ENCODE data around the gene CDH13. TPM values are rescaled to one million over a fixed set of nuclear protein-coding genes. Genes with fewer than 3 reads are reported as not detected.

Gene CDH13
- total and polyA plus RNA-seq, 12 donors: 0.86 to 30.6 (median 2.4) TPM

DNA sequence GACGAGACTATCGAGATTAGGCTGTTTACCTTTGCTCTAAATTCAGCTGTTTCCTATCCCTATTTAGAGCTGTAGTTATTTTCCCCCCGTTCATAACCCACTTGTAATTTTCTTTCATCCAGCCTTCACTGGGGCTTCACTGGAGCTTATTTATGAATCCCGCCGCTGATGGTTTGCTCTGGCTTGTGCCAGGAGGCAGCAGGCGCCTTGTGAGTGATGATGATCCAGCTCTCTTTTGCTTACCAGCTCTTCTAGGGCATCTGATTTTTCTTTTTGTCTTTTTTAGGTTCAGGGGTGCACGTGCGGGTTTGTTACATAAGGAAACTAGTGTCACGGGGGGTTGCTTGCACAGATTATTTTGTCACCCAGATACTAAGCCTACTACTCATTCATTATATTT, 37.4 kb upstream of the CDH13 start:
- Histone ChIP-seq H3K4me1 (replicated peaks in 1 of 2) (no peaks in the 10 kb centered on the region), H3K9me3 (replicated peaks in 1 of 3) (no peaks in the 10 kb centered on the region), H3K36me3 (replicated peaks in 1 of 2) (no peaks in the 10 kb centered on the region), H3K27ac (no peak overlapping the region), H3K4me3 (no peak overlapping the region), H3K27me3 (no peaks in the 10 kb centered on the region)
- WGBS, 4 donors: 79 to 84% (median 83%) methylated on average over 9 of the region's 9 CpGs
- DNase-seq: no peak
- TF ChIP-seq POLR2A (IDR thresholded peaks at IDR 0.05): no peak
- TF ChIP-seq, protein P1, sequence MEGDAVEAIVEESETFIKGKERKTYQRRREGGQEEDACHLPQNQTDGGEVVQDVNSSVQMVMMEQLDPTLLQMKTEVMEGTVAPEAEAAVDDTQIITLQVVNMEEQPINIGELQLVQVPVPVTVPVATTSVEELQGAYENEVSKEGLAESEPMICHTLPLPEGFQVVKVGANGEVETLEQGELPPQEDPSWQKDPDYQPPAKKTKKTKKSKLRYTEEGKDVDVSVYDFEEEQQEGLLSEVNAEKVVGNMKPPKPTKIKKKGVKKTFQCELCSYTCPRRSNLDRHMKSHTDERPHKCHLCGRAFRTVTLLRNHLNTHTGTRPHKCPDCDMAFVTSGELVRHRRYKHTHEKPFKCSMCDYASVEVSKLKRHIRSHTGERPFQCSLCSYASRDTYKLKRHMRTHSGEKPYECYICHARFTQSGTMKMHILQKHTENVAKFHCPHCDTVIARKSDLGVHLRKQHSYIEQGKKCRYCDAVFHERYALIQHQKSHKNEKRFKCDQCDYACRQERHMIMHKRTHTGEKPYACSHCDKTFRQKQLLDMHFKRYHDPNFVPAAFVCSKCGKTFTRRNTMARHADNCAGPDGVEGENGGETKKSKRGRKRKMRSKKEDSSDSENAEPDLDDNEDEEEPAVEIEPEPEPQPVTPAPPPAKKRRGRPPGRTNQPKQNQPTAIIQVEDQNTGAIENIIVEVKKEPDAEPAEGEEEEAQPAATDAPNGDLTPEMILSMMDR (IDR thresholded peaks at IDR 0.05): no peak
- intact Hi-C loops (cut with DNase I): no loop called here

GRCh38 chr16:82594114-82594513, 32.7 kb upstream of the CDH13 start:
- Histone ChIP-seq H3K27ac (no peak overlapping the region), H3K36me3 (replicated peaks in 1 of 2) (no peaks in the 10 kb centered on the region), H3K4me3 (no peak overlapping the region), H3K9me3 (replicated peaks in 1 of 3) (no peaks in the 10 kb centered on the region), H3K27me3 (no peaks in the 10 kb centered on the region), H3K4me1 (replicated peaks in 1 of 2) (no peaks in the 10 kb centered on the region)
- 62 to 81% (median 80%) methylated on average over 4 of the region's 4 CpGs for WGBS, 4 donors
- intact Hi-C loops (cut with DNase I): no loop called here
- DNase-seq: no peak
- TF ChIP-seq POLR2A (IDR thresholded peaks at IDR 0.05): no peak
- TF ChIP-seq, protein P1 (IDR thresholded peaks at IDR 0.05): no peak

DNA sequence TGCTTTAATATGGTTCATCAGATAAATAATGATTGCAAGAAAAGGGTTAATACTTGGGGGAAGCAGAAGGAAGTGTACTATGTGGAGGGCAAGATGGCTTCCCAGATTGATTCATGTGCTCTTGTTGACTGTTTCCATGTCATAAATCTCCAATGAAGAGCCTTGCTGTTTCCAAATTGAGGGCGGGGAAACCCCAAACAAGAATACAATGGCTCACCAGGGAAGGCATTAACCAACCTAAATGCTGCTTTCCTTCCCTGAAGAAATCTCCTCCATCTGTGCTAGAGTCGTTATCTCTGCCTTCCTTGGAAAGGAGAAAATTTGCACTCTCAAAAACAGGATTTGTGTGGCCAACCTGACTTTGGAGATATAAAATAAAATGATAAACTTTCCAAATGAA, 28.0 kb upstream of the CDH13 start:
- DNase-seq: no peak
- intact Hi-C loops (cut with DNase I): no loop called here

DNA sequence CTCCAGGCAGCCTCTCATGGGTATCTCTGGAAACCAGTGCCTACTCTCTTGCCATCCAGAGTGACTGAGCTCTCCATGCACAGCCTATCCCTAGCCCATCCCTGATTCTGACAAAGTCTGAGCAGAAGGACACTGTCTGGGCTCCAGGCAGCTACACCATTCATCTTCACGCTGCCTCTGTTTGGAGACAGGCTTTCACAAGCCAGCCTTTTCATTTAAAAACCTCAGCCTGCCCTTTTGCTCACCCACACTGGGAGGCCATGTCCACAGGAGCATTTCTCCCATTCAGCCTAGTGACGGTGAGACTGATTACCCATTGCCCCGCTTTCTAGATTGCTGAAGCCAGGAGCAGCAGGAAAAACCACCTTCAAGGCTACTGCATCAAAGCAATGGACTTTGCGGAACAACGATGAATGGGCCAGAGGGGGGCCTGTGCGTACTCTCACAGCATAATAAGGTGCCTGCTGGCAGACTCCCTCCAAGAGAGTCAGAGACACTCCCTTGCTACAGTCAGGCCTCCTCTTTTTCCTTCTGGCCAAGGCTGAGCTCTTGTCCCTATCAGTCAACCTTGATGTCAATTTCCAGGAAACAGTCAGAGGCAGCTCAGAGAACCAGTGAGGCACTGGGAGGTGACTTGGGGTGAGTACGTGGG, 24.7 kb upstream of the CDH13 start:
- no peak overlapping the region for H3K27ac ChIP-seq
- H3K36me3 ChIP-seq (replicated peaks in 1 of 2): no peaks in the 10 kb centered on the region
- H3K27me3 ChIP-seq: no peaks in the 10 kb centered on the region
- TF ChIP-seq, protein P1 (IDR thresholded peaks at IDR 0.05): no peak
- TF ChIP-seq POLR2A (IDR thresholded peaks at IDR 0.05): no peak
- no peaks in the 10 kb centered on the region for H3K9me3 ChIP-seq (replicated peaks in 1 of 3)
- no peaks in the 10 kb centered on the region for H3K4me1 ChIP-seq (replicated peaks in 1 of 2)
- DNase-seq: no peak
- 60 to 72% (median 66%) methylated on average over 7 of the region's 7 CpGs for WGBS, 4 donors
- no peak overlapping the region for H3K4me3 ChIP-seq
- intact Hi-C loops (cut with DNase I): no loop called here

More for the DNA sequence above, 28.0 kb upstream of the CDH13 start:
- Histone ChIP-seq H3K36me3 (replicated peaks in 1 of 2) (no peaks in the 10 kb centered on the region), H3K4me3 (no peak overlapping the region), H3K27me3 (no peaks in the 10 kb centered on the region), H3K27ac (no peak overlapping the region), H3K9me3 (replicated peaks in 1 of 3) (no peaks in the 10 kb centered on the region), H3K4me1 (replicated peaks in 1 of 2) (no peaks in the 10 kb centered on the region)
- 43 to 57% (median 47%) methylated on average over 2 of the region's 2 CpGs for WGBS, 4 donors
- TF ChIP-seq, protein P1 (IDR thresholded peaks at IDR 0.05): no peak
- no peak for TF ChIP-seq POLR2A (IDR thresholded peaks at IDR 0.05)

Measured in adrenal gland (tissue), 12 donors.